IgD-negative memory B cell (primary cell): ENCODE measurements around the gene TSSC4. TPM values are rescaled to one million over a fixed set of nuclear protein-coding genes. Genes with fewer than 3 reads are reported as not detected.

Experiments used
- H3K27ac Mint-ChIP-seq, 3 donors: one replicate each; pipeline ENCODE4 v1.8.0; 2020 to 2022; ENCODE audit warnings: mild to moderate bottlenecking in 3 of 3, mixed read lengths in 3 of 3, moderate library complexity in 1 of 3
- H3K27me3 Mint-ChIP-seq: one replicate; pipeline ENCODE4 v1.8.0; 2021; ENCODE audit warnings: mixed read lengths
- H3K36me3 Mint-ChIP-seq: one replicate; pipeline ENCODE4 v1.8.0; 2020; ENCODE audit warnings: mild to moderate bottlenecking, mixed read lengths
- H3K4me1 Mint-ChIP-seq, 3 donors: one replicate each; pipeline ENCODE4 v1.8.0; 2020 to 2022; ENCODE audit warnings: mixed read lengths in 3 of 3, mild to moderate bottlenecking in 1 of 3
- H3K4me3 Mint-ChIP-seq, 4 donors: one replicate each; pipeline ENCODE4 v1.8.0; 2020 to 2022; ENCODE audit warnings: mild to moderate bottlenecking in 4 of 4, mixed read lengths in 4 of 4, moderate library complexity in 3 of 4
- H3K9me3 Mint-ChIP-seq, 3 donors: one replicate each; pipeline ENCODE4 v1.8.0; 2020 to 2021; ENCODE audit warnings: mixed read lengths in 3 of 3, mild to moderate bottlenecking in 1 of 3
- polyA plus RNA-seq: library from polyadenylated mRNA; unstranded; fragments of 300-500 nt; fragmentation: Illumina TruSeq; gene quantifications from one replicate; pipeline ENCODE4 v1.2.3, GENCODE V29; 2021

TSSC4 gene
- polyA plus RNA-seq, 1 donor from 2014 or later: 86.8 TPM

GRCh38 chr11:2387266-2387987 is 13.1 kb upstream of the TSSC4 start:
- peaks cover 25 to 54% (median 50%) of the 10 kb centered on the region in 3 donors for H3K4me1 Mint-ChIP-seq
- H3K27ac Mint-ChIP-seq: peak overlapping the region; percentile 73 to 89 (median 83)

DNA sequence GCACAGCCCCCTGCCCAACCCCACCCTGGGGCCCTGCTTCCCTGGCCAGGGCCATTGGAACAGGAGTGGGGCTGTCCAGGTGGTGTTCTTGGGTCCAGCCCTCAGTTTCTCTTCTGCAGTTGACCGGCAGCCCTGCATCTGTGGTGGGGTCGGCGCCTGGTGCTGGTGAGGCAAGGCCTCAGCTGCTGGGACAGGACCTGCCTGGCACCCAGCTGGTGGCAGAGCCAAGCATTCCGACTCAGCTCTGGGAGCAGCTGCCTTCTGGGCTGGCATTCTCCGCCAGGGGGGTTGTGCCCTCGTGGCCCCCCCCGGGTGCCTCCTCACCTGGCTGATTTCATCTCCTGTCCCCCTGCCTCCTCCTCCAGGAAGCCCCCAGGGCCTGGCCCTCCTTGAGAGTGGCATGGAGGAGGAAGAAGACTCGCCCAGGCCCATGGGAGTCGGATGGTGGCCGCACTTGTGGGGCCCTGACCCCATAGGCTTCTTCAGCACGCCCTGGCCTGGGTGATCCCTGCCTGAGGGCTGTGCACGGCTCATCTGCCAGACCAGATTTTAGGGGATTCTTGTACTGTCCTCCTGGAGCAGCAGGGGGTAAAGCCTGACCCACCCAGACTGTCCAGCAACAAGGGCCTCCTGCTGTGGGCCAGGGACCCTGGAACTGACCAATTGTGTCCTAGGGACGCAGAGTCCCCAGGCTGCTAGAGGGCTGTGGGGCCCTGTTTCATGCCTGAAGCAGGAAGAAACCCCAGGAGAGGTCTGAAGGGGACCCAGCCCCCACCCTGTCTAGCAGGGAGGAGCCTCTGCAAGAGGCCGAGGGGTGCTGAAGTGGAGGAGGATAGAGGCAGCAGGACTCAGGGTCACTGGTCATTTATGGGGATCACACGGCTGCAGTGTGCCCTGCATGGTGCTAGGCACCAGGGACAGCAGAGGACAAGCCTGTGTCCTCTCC is 11.8 kb upstream of the TSSC4 start:
- H3K27me3 Mint-ChIP-seq: no peaks in the 10 kb centered on the region
- H3K9me3 Mint-ChIP-seq: no peaks in the 10 kb centered on the region
- H3K4me1 Mint-ChIP-seq: peaks cover 30 to 45% (median 44%) of the 10 kb centered on the region in 3 donors
- H3K4me3 Mint-ChIP-seq: peak overlapping the region in 3 of 4 donors; percentile 70 to 90 (median 78)
- H3K27ac Mint-ChIP-seq: peak overlapping the region in 2 of 3 donors; percentile 84 to 90
- no peaks in the 10 kb centered on the region for H3K36me3 Mint-ChIP-seq

More at GRCh38 chr11:2387266-2387987, 13.1 kb upstream of the TSSC4 start:
- no peaks in the 10 kb centered on the region for H3K27me3 Mint-ChIP-seq
- peak overlapping the region; percentile 85 to 96 (median 87) for H3K4me3 Mint-ChIP-seq
- no peaks in the 10 kb centered on the region for H3K9me3 Mint-ChIP-seq
- no peaks in the 10 kb centered on the region for H3K36me3 Mint-ChIP-seq

- Mint-ChIP-seq H3K36me3 (no peaks in the 10 kb centered on the region), H3K27ac (peak overlapping the region; percentile 84 to 90 (median 84)), H3K4me1 (peaks cover 33 to 44% (median 42%) of the 10 kb centered on the region in 3 donors), H3K4me3 (peak overlapping the region; percentile 13 to 91 (median 80)), H3K27me3 (no peaks in the 10 kb centered on the region), H3K9me3 (no peaks in the 10 kb centered on the region)
These were observed 11.0 kb upstream of the TSSC4 start for GRCh38 chr11:2389377-2390026.

DNA sequence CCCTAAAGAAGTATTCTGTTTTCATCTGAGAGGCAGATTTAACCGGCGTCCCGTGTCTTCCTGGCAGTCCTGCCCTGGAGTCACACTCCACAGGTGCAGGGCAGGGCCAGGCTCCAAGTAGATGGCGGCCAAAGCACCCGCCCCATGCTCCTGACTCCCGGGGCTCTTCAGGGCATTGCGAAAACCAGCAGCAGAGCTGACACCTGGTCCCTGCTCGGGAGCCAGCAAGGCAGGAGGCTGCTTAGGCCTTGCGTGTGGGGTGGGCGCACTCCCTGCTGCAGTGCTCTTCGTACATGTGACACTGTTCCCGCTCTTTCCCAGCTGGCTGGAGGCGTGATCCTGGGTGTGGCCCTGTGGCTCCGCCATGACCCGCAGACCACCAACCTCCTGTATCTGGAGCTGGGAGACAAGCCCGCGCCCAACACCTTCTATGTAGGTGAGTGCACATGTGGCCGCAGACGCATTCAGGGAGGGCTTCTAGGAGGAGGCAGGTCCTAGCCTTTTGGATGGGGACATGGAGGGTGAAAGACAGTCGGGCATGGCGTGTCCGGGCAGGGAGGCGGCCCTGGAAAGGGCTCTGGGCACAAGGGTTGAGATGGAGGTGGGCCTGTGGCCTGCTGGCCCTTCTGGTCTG is 10.3 kb upstream of the TSSC4 start:
- Mint-ChIP-seq H3K4me3 (peak overlapping the region in 3 of 4 donors; percentile 54 to 91 (median 70)), H3K27me3 (no peaks in the 10 kb centered on the region), H3K27ac (peak overlapping the region; percentile 84 to 90 (median 86)), H3K4me1 (peaks cover 36 to 45% (median 42%) of the 10 kb centered on the region in 3 donors), H3K9me3 (no peaks in the 10 kb centered on the region), H3K36me3 (no peaks in the 10 kb centered on the region)

DNA sequence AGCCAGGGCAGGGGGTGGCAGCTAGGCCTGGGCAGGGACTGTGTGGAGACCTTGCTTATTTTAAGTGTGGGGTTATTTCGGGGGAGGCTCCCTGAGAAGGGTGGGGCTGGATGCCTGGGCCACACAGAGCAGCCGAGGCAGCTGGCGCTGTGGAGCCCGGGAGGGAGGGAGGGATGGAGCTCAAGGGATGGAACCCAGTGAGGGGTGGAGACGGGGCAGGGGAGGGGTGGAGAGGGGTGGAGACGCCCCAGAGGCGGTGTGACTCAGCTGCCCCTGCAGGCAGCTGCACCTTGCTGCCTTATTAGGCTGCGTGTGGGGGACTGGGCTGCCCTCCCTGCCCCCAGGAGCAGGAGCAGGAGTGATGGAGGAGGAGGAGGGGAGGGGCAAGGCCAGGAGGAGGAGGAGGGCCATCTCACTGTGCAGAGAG is 9.8 kb upstream of the TSSC4 start:
- peak overlapping the region; percentile 35 to 90 (median 86) for H3K27ac Mint-ChIP-seq
- H3K27me3 Mint-ChIP-seq: no peaks in the 10 kb centered on the region
- H3K9me3 Mint-ChIP-seq: no peaks in the 10 kb centered on the region
- H3K4me3 Mint-ChIP-seq: peak overlapping the region in 3 of 4 donors; percentile 60 to 71 (median 70)
- H3K4me1 Mint-ChIP-seq: peaks cover 33 to 42% (median 39%) of the 10 kb centered on the region in 3 donors
- H3K36me3 Mint-ChIP-seq: no peaks in the 10 kb centered on the region

- peak overlapping the region in 1 of 4 donors; percentile 52 for H3K4me3 Mint-ChIP-seq
- peaks cover 29 to 39% (median 32%) of the 10 kb centered on the region in 3 donors for H3K4me1 Mint-ChIP-seq
- H3K36me3 Mint-ChIP-seq: no peaks in the 10 kb centered on the region
- H3K9me3 Mint-ChIP-seq: no peaks in the 10 kb centered on the region
- H3K27ac Mint-ChIP-seq: peak overlapping the region; percentile 10 to 51 (median 35)
- H3K27me3 Mint-ChIP-seq: no peaks in the 10 kb centered on the region
These were observed 9.2 kb upstream of the TSSC4 start for GRCh38 chr11:2391181-2391975.

- Mint-ChIP-seq H3K4me3 (peak overlapping the region in 2 of 4 donors; percentile 83 to 85), H3K4me1 (peaks cover 28 to 35% (median 29%) of the 10 kb centered on the region in 3 donors), H3K36me3 (no peaks in the 10 kb centered on the region), H3K27ac (peak overlapping the region in 1 of 3 donors; percentile 99), H3K27me3 (no peaks in the 10 kb centered on the region), H3K9me3 (no peaks in the 10 kb centered on the region)
These were observed 8.2 kb upstream of the TSSC4 start for GRCh38 chr11:2392241-2392959.

GRCh38 chr11:2393111-2393868 is 7.3 kb upstream of the TSSC4 start:
- H3K9me3 Mint-ChIP-seq: no peaks in the 10 kb centered on the region
- no peaks in the 10 kb centered on the region for H3K36me3 Mint-ChIP-seq
- peak overlapping the region; percentile 30 to 92 (median 84) for H3K4me3 Mint-ChIP-seq
- H3K27ac Mint-ChIP-seq: peak overlapping the region; percentile 73 to 99 (median 92)
- H3K27me3 Mint-ChIP-seq: no peaks in the 10 kb centered on the region
- peaks cover 28 to 32% (median 29%) of the 10 kb centered on the region in 3 donors for H3K4me1 Mint-ChIP-seq

GRCh38 chr11:2393941-2394817 is 6.4 kb upstream of the TSSC4 start:
- peak overlapping the region; percentile 73 to 99 (median 92) for H3K27ac Mint-ChIP-seq
- H3K27me3 Mint-ChIP-seq: no peaks in the 10 kb centered on the region
- no peaks in the 10 kb centered on the region for H3K36me3 Mint-ChIP-seq
- H3K4me1 Mint-ChIP-seq: peaks cover 25 to 29% (median 28%) of the 10 kb centered on the region in 3 donors
- H3K9me3 Mint-ChIP-seq: no peaks in the 10 kb centered on the region
- peak overlapping the region; percentile 30 to 92 (median 88) for H3K4me3 Mint-ChIP-seq

DNA sequence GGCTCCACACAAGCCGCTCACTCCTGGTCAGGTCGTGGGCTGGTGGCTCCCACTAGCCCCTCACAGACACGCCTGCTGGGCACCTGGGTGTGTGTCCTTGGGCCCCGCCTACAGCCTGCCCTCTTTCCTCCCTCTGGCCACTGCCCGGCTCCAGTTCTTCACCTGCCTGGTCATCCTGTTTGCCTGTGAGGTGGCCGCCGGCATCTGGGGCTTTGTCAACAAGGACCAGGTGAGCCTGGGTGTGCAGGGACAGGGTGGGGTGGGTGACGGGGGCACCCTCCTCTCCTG is 5.8 kb upstream of the TSSC4 start:
- no peaks in the 10 kb centered on the region for H3K9me3 Mint-ChIP-seq
- H3K4me3 Mint-ChIP-seq: peak overlapping the region in 3 of 4 donors; percentile 86 to 92 (median 89)
- H3K27ac Mint-ChIP-seq: peak overlapping the region; percentile 73 to 99 (median 92)
- no peaks in the 10 kb centered on the region for H3K27me3 Mint-ChIP-seq
- H3K4me1 Mint-ChIP-seq: peaks cover 21 to 25% (median 23%) of the 10 kb centered on the region in 3 donors
- no peaks in the 10 kb centered on the region for H3K36me3 Mint-ChIP-seq

GRCh38 chr11:2395211-2395730 is 5.3 kb upstream of the TSSC4 start:
- no peaks in the 10 kb centered on the region for H3K36me3 Mint-ChIP-seq
- no peaks in the 10 kb centered on the region for H3K9me3 Mint-ChIP-seq
- H3K27ac Mint-ChIP-seq: peak overlapping the region in 1 of 3 donors; percentile 99
- H3K4me1 Mint-ChIP-seq: peaks cover 16 to 22% (median 22%) of the 10 kb centered on the region in 3 donors
- no peaks in the 10 kb centered on the region for H3K27me3 Mint-ChIP-seq
- H3K4me3 Mint-ChIP-seq: peak overlapping the region in 3 of 4 donors; percentile 86 to 92 (median 89)
